Uterus (tissue), 4 donors: ENCODE results near the gene ICAM4. TPM values are rescaled to one million over a fixed set of nuclear protein-coding genes. Genes with fewer than 3 reads are reported as not detected.

ENCODE experiments used
- DNase-seq, 2 donors: peaks; one replicate each; pipeline ENCODE4 v3.0.0-alpha.2; 2019 to 2020
- H3K27ac ChIP-seq, 2 donors: fragments of 200-600 bp; sonication (generic); 1 replicate in 1 of 2; 2 replicates in 1 of 2; pipeline ENCODE4 v1.5.1; 2016 to 2018
- H3K27me3 ChIP-seq, 2 donors: fragments of 200-600 bp; sonication (generic); one replicate each; pipeline ENCODE4 v1.5.1; 2018 to 2019; ENCODE audit warnings: control low read depth in 1 of 2
- H3K36me3 ChIP-seq, 2 donors: fragments of 200-600 bp; sonication (generic); one replicate each; pipeline ENCODE4 v1.5.1; 2019; ENCODE audit warnings: control low read depth in 1 of 2
- H3K4me1 ChIP-seq, 2 donors: fragments of 200-600 bp; sonication (generic); one replicate each; pipeline ENCODE4 v1.5.1; 2018 to 2019; ENCODE audit warnings: control low read depth in 1 of 2
- H3K4me3 ChIP-seq, 2 donors: fragments of 200-600 bp; sonication (generic); 1 replicate in 1 of 2; 2 replicates in 1 of 2; pipeline ENCODE4 v1.5.1; 2018 to 2019; ENCODE audit warnings: mild to moderate bottlenecking in 1 of 2
- H3K9me3 ChIP-seq, 2 donors: fragments of 200-600 bp; sonication (generic); one replicate each; pipeline ENCODE4 v1.5.1; 2019; ENCODE audit warnings: control low read depth in 1 of 2
- CTCF ChIP-seq, 4 experiments: fragments of 200-600 bp in 2 of 4; fragments of 450-650 bp in 2 of 4; sonication (generic) in 2 of 4; IDR thresholded peaks; one replicate each; pipeline ENCODE4 v1.5.1; 2016 to 2019; ENCODE audit warnings: antibody characterized with exemption in 4 of 4, mild to moderate bottlenecking in 2 of 4, moderate library complexity in 1 of 4
- POLR2A ChIP-seq, 2 donors: fragments of 450-650 bp; IDR thresholded peaks; one replicate each; pipeline ENCODE4 v1.6.1; 2016; ENCODE audit warnings: antibody characterized with exemption in 2 of 2, mild to moderate bottlenecking in 1 of 2, moderate library complexity in 1 of 2
- intact Hi-C: fragments of 100-400 bp; cut with DNase I; formaldehyde crosslinking; loops from one replicate; pipeline ENCODE4 v1.15.1; 2023; ENCODE audit warnings: low total_unique reads
- total RNA-seq, 4 donors: library from RNA; depleted of rRNA in 3 of 4; stranded (reverse); fragments of >200 nt in 3 of 4; gene quantifications; one replicate each; pipeline versions ENCODE4 v1.1.0 to v1.2.4, GENCODE V29; 2014 to 2023
- donor health status: DM: yes; HTN: yes; CAD: no.

ICAM4 gene
- total RNA-seq, 4 donors from 2014 or later, result 0.41 TPM; not detected in 3

- no peak for TF ChIP-seq POLR2A (IDR thresholded peaks at IDR 0.05)
- no peak for TF ChIP-seq CTCF (IDR thresholded peaks at IDR 0.05)
Measured at GRCh38 chr19:10294368-10294697, 7.6 kb downstream of the ICAM4 start.

DNA sequence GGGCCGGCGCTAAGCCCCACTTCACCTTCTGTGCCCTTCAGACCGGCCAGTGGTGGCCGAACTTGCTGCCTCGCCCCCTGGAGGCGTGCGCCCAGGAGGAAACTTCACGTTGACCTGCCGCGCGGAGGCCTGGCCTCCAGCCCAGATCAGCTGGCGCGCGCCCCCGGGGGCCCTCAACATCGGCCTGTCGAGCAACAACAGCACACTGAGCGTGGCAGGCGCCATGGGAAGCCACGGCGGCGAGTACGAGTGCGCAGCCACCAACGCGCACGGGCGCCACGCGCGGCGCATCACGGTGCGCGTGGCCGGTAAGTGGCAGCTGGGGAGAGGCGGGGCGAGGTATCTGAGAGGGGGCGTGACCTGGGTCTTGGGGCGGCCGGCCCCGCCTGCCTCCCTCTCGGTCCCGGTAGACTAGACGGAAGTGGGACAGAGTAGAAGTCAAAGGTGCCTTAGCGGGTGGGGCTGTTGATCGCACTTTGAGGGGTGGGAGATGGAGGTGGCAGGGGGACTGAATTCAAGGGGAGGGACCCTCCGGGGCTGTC is 8.6 kb downstream of the ICAM4 start:
- DNase-seq, result no peak
- TF ChIP-seq POLR2A (IDR thresholded peaks at IDR 0.05) (no peak), CTCF (IDR thresholded peaks at IDR 0.05) (no peak)
- no peaks in the 10 kb centered on the region for H3K9me3 ChIP-seq
- H3K27ac ChIP-seq, result no peak overlapping the region
- H3K36me3 ChIP-seq, result no peaks in the 10 kb centered on the region
- H3K27me3 ChIP-seq, result peaks cover 24 to 47% of the 10 kb centered on the region in 2 donors
- H3K4me3 ChIP-seq, result no peak overlapping the region
- peaks cover 0 to 25% of the 10 kb centered on the region in 2 donors for H3K4me1 ChIP-seq
- intact Hi-C loops, result no loop called here

More at GRCh38 chr19:10294368-10294697, 7.6 kb downstream of the ICAM4 start:
- no peak for DNase-seq
- Histone ChIP-seq H3K4me3 (no peak overlapping the region), H3K36me3 (no peaks in the 10 kb centered on the region), H3K4me1 (peaks cover 0 to 32% of the 10 kb centered on the region in 2 donors), H3K9me3 (no peaks in the 10 kb centered on the region), H3K27ac (no peak overlapping the region), H3K27me3 (peaks cover 33 to 52% of the 10 kb centered on the region in 2 donors)
- intact Hi-C loops, result no loop called here

DNA sequence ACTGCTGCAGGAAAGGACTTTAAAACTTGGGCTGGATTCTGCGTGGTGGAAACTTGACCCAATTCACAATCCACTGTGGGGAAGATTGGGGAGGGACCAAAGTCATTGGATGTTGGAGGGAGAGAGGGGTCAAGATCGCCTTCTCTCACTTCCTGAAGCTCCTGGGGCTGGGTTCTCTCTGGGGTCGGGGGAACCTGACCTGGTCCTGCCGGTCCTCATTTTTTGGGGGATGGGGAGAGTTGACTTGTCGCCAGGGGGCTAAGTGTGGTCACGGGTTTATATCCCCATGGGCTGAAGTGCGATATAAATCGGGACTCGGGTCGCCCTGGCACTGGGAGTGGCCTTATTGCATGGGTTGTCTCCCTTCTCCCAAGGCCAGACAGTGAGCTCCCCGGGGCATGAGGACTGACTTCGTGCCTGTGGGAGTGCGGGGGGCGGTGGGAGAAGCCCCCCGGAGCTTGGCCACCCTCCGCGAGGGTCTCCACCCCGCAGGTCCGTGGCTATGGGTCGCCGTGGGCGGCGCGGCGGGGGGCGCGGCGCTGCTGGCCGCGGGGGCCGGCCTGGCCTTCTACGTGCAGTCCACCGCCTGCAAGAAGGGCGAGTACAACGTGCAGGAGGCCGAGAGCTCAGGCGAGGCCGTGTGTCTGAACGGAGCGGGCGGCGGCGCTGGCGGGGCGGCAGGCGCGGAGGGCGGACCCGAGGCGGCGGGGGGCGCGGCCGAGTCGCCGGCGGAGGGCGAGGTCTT is 9.3 kb downstream of the ICAM4 start:
- no peak for DNase-seq
- TF ChIP-seq POLR2A (IDR thresholded peaks at IDR 0.05) (no peak), CTCF (IDR thresholded peaks at IDR 0.05) (no peak)
- no peaks in the 10 kb centered on the region for H3K36me3 ChIP-seq
- H3K27me3 ChIP-seq, result peaks cover 18 to 47% of the 10 kb centered on the region in 2 donors
- H3K4me3 ChIP-seq, result no peak overlapping the region
- H3K27ac ChIP-seq, result no peak overlapping the region
- intact Hi-C loops, result no loop called here
- peaks cover 0 to 21% of the 10 kb centered on the region in 2 donors for H3K4me1 ChIP-seq
- H3K9me3 ChIP-seq, result no peaks in the 10 kb centered on the region

DNA sequence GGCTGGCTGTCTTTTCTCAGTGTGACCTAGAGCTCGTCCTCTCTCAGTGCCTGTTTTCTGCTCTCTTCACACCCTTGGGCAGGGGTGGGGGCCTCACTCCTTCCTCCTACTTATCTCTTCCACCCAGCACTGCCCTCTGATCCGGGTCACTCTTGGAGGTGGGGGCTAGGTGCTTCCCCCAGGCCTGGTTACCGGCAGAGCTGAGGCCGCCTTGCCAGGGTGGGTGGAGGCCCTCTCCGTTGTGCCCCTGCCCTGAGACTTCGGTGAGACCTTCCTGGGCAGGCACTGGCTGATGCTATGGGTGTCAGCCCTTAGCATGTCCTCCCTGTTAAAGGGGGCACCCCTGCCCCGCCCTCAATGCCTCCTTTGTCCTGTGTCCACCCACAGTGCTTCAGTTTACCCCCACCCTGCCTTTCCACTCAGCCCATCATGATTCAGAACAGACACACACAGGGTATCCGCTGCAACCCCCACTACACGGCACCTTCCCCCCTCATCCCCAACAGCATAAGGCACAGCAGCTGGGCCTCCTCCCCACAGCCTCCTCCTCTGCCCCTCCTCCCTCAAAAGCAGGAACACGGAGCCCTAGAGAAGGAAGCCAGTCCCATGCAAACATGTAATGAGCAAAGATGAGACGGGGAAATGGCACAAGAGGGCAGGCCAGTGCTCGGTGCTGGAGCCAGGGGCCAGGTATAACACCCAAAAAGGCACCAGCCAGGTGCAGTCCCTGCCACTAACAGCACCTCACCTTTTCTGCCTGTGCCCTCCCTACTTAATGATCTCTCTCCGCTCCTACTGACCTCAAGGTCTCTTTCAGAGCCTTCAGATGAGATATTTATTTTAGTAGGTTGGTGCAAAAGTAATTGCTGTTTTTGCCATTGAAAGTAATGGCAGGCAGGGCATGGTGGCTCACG is 13.0 kb downstream of the ICAM4 start:
- H3K27me3 ChIP-seq, result peaks cover 8 to 12% of the 10 kb centered on the region in 2 donors
- TF ChIP-seq CTCF (IDR thresholded peaks at IDR 0.05) (no peak), POLR2A (IDR thresholded peaks at IDR 0.05) (no peak)
- H3K27ac ChIP-seq, result no peak overlapping the region
- intact Hi-C loops, result no loop called here
- no peak overlapping the region for H3K4me3 ChIP-seq
- H3K36me3 ChIP-seq, result no peaks in the 10 kb centered on the region
- H3K4me1 ChIP-seq, result peaks cover 0 to 6% of the 10 kb centered on the region in 2 donors
- DNase-seq, result no peak
- H3K9me3 ChIP-seq, result no peaks in the 10 kb centered on the region
